Measurements from ENCODE around the gene ARL4C. TPM values are rescaled to one million over a fixed set of nuclear protein-coding genes. Genes with fewer than 3 reads are reported as not detected.

The ARL4C gene
- total and polyA plus RNA-seq, 2 of the 8 experiments (the other 6 are each of a cell fraction or from before 2014, with no cell fraction given) = 7.0 to 16.9 TPM

GRCh38 chr2:234500394-234501006 is 3.6 kb upstream of the ARL4C start:
- ChIA-PET POLR2A (ENCODE audit: partially characterized antibody) (interaction anchor here (0.5 kb wide), 1 partner anchor 99 kb away, joined by 3 read pairs; no protein-coding TSS in a partner anchor), CTCF (ENCODE audit: partially characterized antibody) (interaction anchor here (0.6 to 3.1 kb wide), 26 partner anchors 9 to 523 kb away, joined by 3 to 42 read pairs (median 4); no protein-coding TSS in a partner anchor)
- H2BK15ac ChIP-seq (ENCODE audit: low read length) = no peak overlapping the region
- H2BK20ac ChIP-seq (ENCODE audit: low read length) = no peak overlapping the region
- no peak overlapping the region for H2AFZ ChIP-seq (ENCODE audit: low read length)
- H2BK5ac ChIP-seq (ENCODE audit: low read depth, low read length) = no peak overlapping the region
- H4K91ac ChIP-seq (replicated peaks; ENCODE audit: insufficient read length, low read length) = no peak overlapping the region
- H2BK120ac ChIP-seq (replicated peaks; ENCODE audit: low read depth, low read length) = no peak overlapping the region
- H3K9me3 ChIP-seq (ENCODE audit: insufficient read depth in 2 of 2, low read depth in 1 of 2, low read length in 1 of 2) = no peaks in the 10 kb centered on the region
- H3K23me2 ChIP-seq (ENCODE audit: low read depth, low read length) = peaks cover 15% of the 10 kb centered on the region
- H3K4ac ChIP-seq (replicated peaks; ENCODE audit: insufficient read length, low read depth, low read length) = no peak overlapping the region
- H3K9ac ChIP-seq (replicated peaks in 1 of 4; ENCODE audit: extremely low read depth in 1 of 4, low read depth in 3 of 4, low read length in 3 of 4) = no peak overlapping the region
- no peak overlapping the region for H4K8ac ChIP-seq (ENCODE audit: extremely low read depth, insufficient read depth, low read length)
- H3K23ac ChIP-seq (ENCODE audit: insufficient read length) = no peak overlapping the region
- no peaks in the 10 kb centered on the region; the same call in 1 of the 2 replicates for H3K79me1 ChIP-seq (ENCODE audit: low read depth, low read length)
- no peaks in the 10 kb centered on the region for H3K36me3 ChIP-seq (ENCODE audit: control insufficient read depth in 2 of 4, insufficient read depth in 4 of 4, low read length in 3 of 4)
- WGBS, 2 experiments (ENCODE audit: extremely low coverage in 1 of 2, insufficient coverage in 1 of 2, insufficient read length in 1 of 2, insufficient replicate concordance in 2 of 2, low coverage in 1 of 2, low lambda C conversion rate in 2 of 2, missing lambda C conversion rate in 1 of 2) = 53% methylated on average over 9 of the region's 9 CpGs; no CpG with 5 or more reads in 1 of the 2 experiments
- peak in 1 of 2 experiments; percentile 57 for DNase-seq (ENCODE audit: low read depth in 1 of 2, low spot score in 2 of 2)
- H3K27me3 ChIP-seq (replicated peaks in 1 of 4; ENCODE audit: control insufficient read depth in 3 of 4, extremely low read depth in 1 of 4, insufficient read depth in 3 of 4, low read length in 3 of 4) = peaks cover 0 to 11% (median 3%) of the 10 kb centered on the region in 4 experiments; a peak in 4 of 7 replicates
- no peak overlapping the region for H4K5ac ChIP-seq (ENCODE audit: insufficient read length, low read depth, low read length)
- H3K14ac ChIP-seq (ENCODE audit: insufficient read length) = no peak overlapping the region
- H2AK5ac ChIP-seq (ENCODE audit: low read depth, low read length) = no peak overlapping the region
- peaks cover 0 to 4% of the 10 kb centered on the region in 2 experiments for H4K20me1 ChIP-seq (replicated peaks in 1 of 2; ENCODE audit: control insufficient read depth in 1 of 2, insufficient read depth in 2 of 2, low read length in 2 of 2)
- FAIRE-seq = peak; percentile 81
- no peak overlapping the region for H3K18ac ChIP-seq (ENCODE audit: extremely low read depth, low read length)
- H2BK12ac ChIP-seq (ENCODE audit: low read depth, low read length) = no peak overlapping the region
- H3K79me2 ChIP-seq (ENCODE audit: control insufficient read depth in 1 of 2, insufficient read depth in 2 of 2, low read length in 2 of 2) = peaks cover 0 to 9% of the 10 kb centered on the region in 2 experiments; a peak in 1 of 4 replicates
- no peak overlapping the region for H3K27ac ChIP-seq (ENCODE audit: low read depth, low read length)
- H3K4me2 ChIP-seq (ENCODE audit: insufficient read depth in 1 of 2, low read depth in 2 of 2, low read length in 2 of 2) = no peak overlapping the region
- peaks cover 4 to 16% (median 10%) of the 10 kb centered on the region in 4 experiments for H3K4me1 ChIP-seq (replicated peaks in 1 of 4; ENCODE audit: control insufficient read depth in 3 of 4, insufficient read depth in 4 of 4, low read length in 3 of 4)
- H3K56ac ChIP-seq (replicated peaks; ENCODE audit: insufficient read length, low read depth, low read length) = no peak overlapping the region
- no peak overlapping the region for H3K4me3 ChIP-seq (ENCODE audit: extremely low read depth in 1 of 4, insufficient read depth in 2 of 4, low read depth in 3 of 4, low read length in 4 of 4)
- TF ChIP-seq RFX5 (IDR thresholded peaks at IDR 0.05; ENCODE audit: borderline replicate concordance, low read depth, low read length) = no peak
- TF ChIP-seq MAX (IDR thresholded peaks at IDR 0.05) = no peak
- peak; percentile 91 to 97 for TF ChIP-seq RAD21 (IDR thresholded peaks at IDR 0.05 in 1 of 2, conservative IDR thresholded peaks at IDR 0.05 in 1 of 2; ENCODE audit: low read depth in 2 of 2, low read length in 2 of 2)
- TF ChIP-seq NRF1 (IDR thresholded peaks at IDR 0.05; ENCODE audit: low read depth, low read length) = no peak
- no peak for TF ChIP-seq ZNF274 (IDR thresholded peaks at IDR 0.05; ENCODE audit: borderline replicate concordance, extremely low read depth, low read length)
- TF ChIP-seq NANOG (IDR thresholded peaks at IDR 0.05; ENCODE audit: insufficient read depth, low read depth, low read length, poor library complexity, severe bottlenecking) = no peak
- TF ChIP-seq TAF7 (optimal IDR thresholded peaks at IDR 0.05; ENCODE audit: borderline replicate concordance, low read depth, low read length) = no peak
- TF ChIP-seq YY1 (IDR thresholded peaks at IDR 0.05; ENCODE audit: low read depth, low read length) = 0 out of 2 replicates have a peak, but pooled peaks have one; percentile 32
- no peak for TF ChIP-seq SRF (IDR thresholded peaks at IDR 0.05; ENCODE audit: low read depth, low read length)
- TF ChIP-seq POLR2AphosphoS5 (IDR thresholded peaks at IDR 0.05; ENCODE audit: low read depth, low read length) = no peak
- TF ChIP-seq SIN3A (conservative IDR thresholded peaks at IDR 0.05 in 1 of 2, IDR thresholded peaks at IDR 0.05 in 1 of 2; ENCODE audit: low read depth in 1 of 2, low read length in 2 of 2) = no peak
